NCI-H524 treated with DMSO at 0.1 percent for 48 hours (cell line): Measurements from ENCODE around the gene ARFGEF2.
"Not testable (repeated sequence)": the region's sequence is repeated elsewhere in the genome, so short reads cannot be mapped to it uniquely, and the experiment has no call there.

Experiments used
- DNase-seq: peaks from one replicate; lab custom pipeline; 2025; lab: John Stamatoyannopoulos, UW

Gene ARFGEF2

GRCh38 chr20:48930035-48930434 is 8.5 kb downstream of the ARFGEF2 start:
- DNase-seq, result no peak

GRCh38 chr20:48930878-48931277 is 9.4 kb downstream of the ARFGEF2 start:
- DNase-seq, result no peak

GRCh38 chr20:48931527-48932374 is 10.2 kb downstream of the ARFGEF2 start:
- DNase-seq, result no peak

- no peak for DNase-seq
These were observed 10.9 kb downstream of the ARFGEF2 start for GRCh38 chr20:48932375-48932941.

GRCh38 chr20:48933017-48933766 is 11.7 kb downstream of the ARFGEF2 start:
- peak; percentile 99 for DNase-seq

GRCh38 chr20:48934273-48934877 is 12.9 kb downstream of the ARFGEF2 start:
- peak; percentile 4 for DNase-seq

- not testable (repeated sequence) for DNase-seq
These were observed 13.5 kb downstream of the ARFGEF2 start for GRCh38 chr20:48934966-48935365.

GRCh38 chr20:48936178-48936577 is 14.7 kb downstream of the ARFGEF2 start:
- DNase-seq, result not testable (repeated sequence)

- no peak for DNase-seq
These were observed 16.2 kb downstream of the ARFGEF2 start for GRCh38 chr20:48937674-48938073.

- DNase-seq, result no peak
These were observed 17.2 kb downstream of the ARFGEF2 start for GRCh38 chr20:48938670-48939069.

GRCh38 chr20:48940170-48940569 is 18.7 kb downstream of the ARFGEF2 start:
- DNase-seq, result no peak

GRCh38 chr20:48941467-48941866 is 20.0 kb downstream of the ARFGEF2 start:
- DNase-seq, result no peak

- no peak for DNase-seq
These were observed 21.2 kb downstream of the ARFGEF2 start for GRCh38 chr20:48942730-48943129.

- peak; percentile 36 for DNase-seq
These were observed 23.3 kb downstream of the ARFGEF2 start for GRCh38 chr20:48944663-48945297.

GRCh38 chr20:48945840-48946514 is 24.5 kb downstream of the ARFGEF2 start:
- no peak for DNase-seq

GRCh38 chr20:48948612-48949011 is 27.1 kb downstream of the ARFGEF2 start:
- DNase-seq, result no peak

GRCh38 chr20:48949304-48950170 is 28.0 kb downstream of the ARFGEF2 start:
- no peak for DNase-seq

- no peak for DNase-seq
These were observed 29.5 kb downstream of the ARFGEF2 start for GRCh38 chr20:48951041-48951440.

- DNase-seq, result no peak
These were observed 30.1 kb downstream of the ARFGEF2 start for GRCh38 chr20:48951646-48952045.

GRCh38 chr20:48952656-48953055 is 31.1 kb downstream of the ARFGEF2 start:
- DNase-seq, result no peak
